T-helper 2 cell treated with Interferon-gamma antibody and Interleukin-4, amounts not matched to agents 100 ng/mL and 5 ng/mL, for 36 hours (primary cell): ENCODE data around the gene EPHA2. TPM values are rescaled to one million over a fixed set of nuclear protein-coding genes. Genes with fewer than 3 reads are reported as not detected.

ENCODE experiments used
- intact Hi-C: fragments of 100-400 bp; cut with micrococcal nuclease; formaldehyde crosslinking; loops from one replicate; pipeline ENCODE4 v1.15.1; 2023
- total RNA-seq: library from RNA; stranded (reverse); gene quantifications from 2 replicates; pipeline ENCODE4 v1.2.3, GENCODE V29; 2022

Gene EPHA2
- total RNA-seq, 1 donor from 2014 or later, result not detected

- intact Hi-C loops, result no loop called here
Observed at GRCh38 chr1:16094453-16095158, 61.3 kb downstream of the EPHA2 start.

GRCh38 chr1:16093611-16094010 is 62.3 kb downstream of the EPHA2 start:
- intact Hi-C loops, result no loop called here

GRCh38 chr1:16092923-16093511 is 62.9 kb downstream of the EPHA2 start:
- intact Hi-C loops, result no loop called here

- intact Hi-C loops, result no loop called here
Observed at GRCh38 chr1:16092097-16092922, 63.6 kb downstream of the EPHA2 start.

- intact Hi-C loops, result no loop called here
Observed at GRCh38 chr1:16091296-16091695, 64.6 kb downstream of the EPHA2 start.

GRCh38 chr1:16090076-16090826 is 65.6 kb downstream of the EPHA2 start:
- intact Hi-C loops, result no loop called here

GRCh38 chr1:16088996-16089395 is 66.9 kb downstream of the EPHA2 start:
- intact Hi-C loops, result no loop called here

- intact Hi-C loops, result no loop called here
Observed at GRCh38 chr1:16088351-16088911, 67.4 kb downstream of the EPHA2 start.

- intact Hi-C loops, result no loop called here
Observed at GRCh38 chr1:16087733-16088132, 68.1 kb downstream of the EPHA2 start.

- intact Hi-C loops, result no loop called here
Observed at GRCh38 chr1:16085522-16085921, 70.3 kb downstream of the EPHA2 start.

GRCh38 chr1:16083486-16083885 is 72.4 kb downstream of the EPHA2 start:
- intact Hi-C loops, result loop anchor here (5.0 kb wide), 1 partner anchor 279 kb away; no protein-coding TSS in a partner anchor

- intact Hi-C loops, result loop anchor here (5.0 kb wide), 1 partner anchor 280 kb away; no protein-coding TSS in a partner anchor
Observed at GRCh38 chr1:16082283-16083038, 73.4 kb downstream of the EPHA2 start.

GRCh38 chr1:16081636-16082035 is 74.2 kb downstream of the EPHA2 start:
- intact Hi-C loops, result loop anchor here (5.0 kb wide), 1 partner anchor 281 kb away; no protein-coding TSS in a partner anchor

- intact Hi-C loops, result loop anchor here (5.0 kb wide), 1 partner anchor 282 kb away; no protein-coding TSS in a partner anchor
Observed at GRCh38 chr1:16080422-16081150, 75.3 kb downstream of the EPHA2 start.

- intact Hi-C loops, result loop anchor here (1.0 kb wide), 2 partner anchors 108 to 165 kb away; no protein-coding TSS in a partner anchor
Observed at GRCh38 chr1:16078925-16079656, 76.8 kb downstream of the EPHA2 start.

GRCh38 chr1:16077406-16078245 is 78.2 kb downstream of the EPHA2 start:
- intact Hi-C loops, result no loop called here

- intact Hi-C loops, result no loop called here
Observed at GRCh38 chr1:16076865-16077238, 79.0 kb downstream of the EPHA2 start.
